GM20000 (cell line): ENCODE measurements around the gene MED27.

Experiments used
- DNase-seq: peaks from one replicate; pipeline ENCODE4 v3.0.0; 2012; ENCODE audit warnings: low spot score
- TF ChIP-seq, protein P1 (sequence below): IDR thresholded peaks from 2 replicates; pipeline ENCODE4 v1.5.1; 2012; ENCODE audit warnings: mild to moderate bottlenecking, control low read depth; ENCODE audit errors: extremely low read depth, missing control alignments

The MED27 gene

DNA sequence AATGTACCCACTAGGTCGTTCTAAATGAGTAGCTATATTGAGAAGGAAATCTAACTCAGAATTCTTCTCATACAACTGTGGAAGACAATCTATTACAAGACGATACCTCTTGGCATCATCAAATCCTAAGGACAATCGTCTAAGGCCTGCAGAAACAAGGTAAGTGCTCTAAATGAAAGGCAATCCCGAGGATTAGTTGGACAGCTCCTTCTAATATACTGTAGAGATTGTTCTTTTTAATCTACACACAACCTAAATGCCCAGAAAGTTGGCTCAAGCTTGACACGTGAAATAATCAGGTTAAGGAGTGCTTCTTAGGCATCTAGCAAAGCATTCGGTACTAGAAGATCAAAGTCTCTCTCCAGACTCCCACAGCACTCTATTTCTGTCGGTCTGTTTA lies 55.1 kb downstream of the MED27 start:
- DNase-seq: no peak
- TF ChIP-seq, protein P1, sequence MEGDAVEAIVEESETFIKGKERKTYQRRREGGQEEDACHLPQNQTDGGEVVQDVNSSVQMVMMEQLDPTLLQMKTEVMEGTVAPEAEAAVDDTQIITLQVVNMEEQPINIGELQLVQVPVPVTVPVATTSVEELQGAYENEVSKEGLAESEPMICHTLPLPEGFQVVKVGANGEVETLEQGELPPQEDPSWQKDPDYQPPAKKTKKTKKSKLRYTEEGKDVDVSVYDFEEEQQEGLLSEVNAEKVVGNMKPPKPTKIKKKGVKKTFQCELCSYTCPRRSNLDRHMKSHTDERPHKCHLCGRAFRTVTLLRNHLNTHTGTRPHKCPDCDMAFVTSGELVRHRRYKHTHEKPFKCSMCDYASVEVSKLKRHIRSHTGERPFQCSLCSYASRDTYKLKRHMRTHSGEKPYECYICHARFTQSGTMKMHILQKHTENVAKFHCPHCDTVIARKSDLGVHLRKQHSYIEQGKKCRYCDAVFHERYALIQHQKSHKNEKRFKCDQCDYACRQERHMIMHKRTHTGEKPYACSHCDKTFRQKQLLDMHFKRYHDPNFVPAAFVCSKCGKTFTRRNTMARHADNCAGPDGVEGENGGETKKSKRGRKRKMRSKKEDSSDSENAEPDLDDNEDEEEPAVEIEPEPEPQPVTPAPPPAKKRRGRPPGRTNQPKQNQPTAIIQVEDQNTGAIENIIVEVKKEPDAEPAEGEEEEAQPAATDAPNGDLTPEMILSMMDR: no peak

DNA sequence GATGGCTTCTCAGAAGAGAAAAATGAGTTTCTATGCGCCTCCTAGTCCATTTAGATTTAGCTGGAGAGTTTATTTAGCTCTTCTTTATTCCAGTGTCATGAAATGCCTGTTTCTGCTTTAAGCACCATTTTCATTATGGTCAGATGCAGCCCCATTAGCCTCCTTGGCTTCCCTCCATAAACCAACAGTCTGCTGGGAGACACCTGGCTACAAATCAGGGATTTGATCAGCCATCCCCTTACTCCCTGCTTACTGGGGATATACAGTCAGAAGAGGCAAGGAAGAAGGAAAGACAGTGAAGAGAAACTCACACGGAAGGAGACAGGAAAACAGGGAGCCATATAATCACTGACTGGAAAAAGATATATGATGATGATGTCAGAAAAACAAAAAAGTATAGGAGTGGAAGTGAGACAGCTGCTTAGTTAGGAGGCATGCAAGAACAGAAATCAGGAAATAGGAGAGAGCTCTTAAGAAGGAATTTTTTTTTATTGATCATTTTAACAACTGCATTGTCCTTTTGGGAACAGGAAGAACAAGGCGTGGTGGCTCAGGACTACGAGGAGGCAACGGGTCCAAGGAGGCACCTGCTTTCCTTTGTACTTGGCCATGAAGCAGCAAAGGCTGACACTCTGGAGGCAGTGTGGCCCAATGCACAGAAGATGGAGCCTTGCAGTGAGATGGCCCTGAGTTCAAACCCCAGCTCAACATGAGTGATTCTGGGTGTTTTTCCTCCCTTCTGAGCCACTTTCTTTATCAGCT lies 56.1 kb downstream of the MED27 start:
- no peak for DNase-seq
- TF ChIP-seq, protein P1: no peak

DNA sequence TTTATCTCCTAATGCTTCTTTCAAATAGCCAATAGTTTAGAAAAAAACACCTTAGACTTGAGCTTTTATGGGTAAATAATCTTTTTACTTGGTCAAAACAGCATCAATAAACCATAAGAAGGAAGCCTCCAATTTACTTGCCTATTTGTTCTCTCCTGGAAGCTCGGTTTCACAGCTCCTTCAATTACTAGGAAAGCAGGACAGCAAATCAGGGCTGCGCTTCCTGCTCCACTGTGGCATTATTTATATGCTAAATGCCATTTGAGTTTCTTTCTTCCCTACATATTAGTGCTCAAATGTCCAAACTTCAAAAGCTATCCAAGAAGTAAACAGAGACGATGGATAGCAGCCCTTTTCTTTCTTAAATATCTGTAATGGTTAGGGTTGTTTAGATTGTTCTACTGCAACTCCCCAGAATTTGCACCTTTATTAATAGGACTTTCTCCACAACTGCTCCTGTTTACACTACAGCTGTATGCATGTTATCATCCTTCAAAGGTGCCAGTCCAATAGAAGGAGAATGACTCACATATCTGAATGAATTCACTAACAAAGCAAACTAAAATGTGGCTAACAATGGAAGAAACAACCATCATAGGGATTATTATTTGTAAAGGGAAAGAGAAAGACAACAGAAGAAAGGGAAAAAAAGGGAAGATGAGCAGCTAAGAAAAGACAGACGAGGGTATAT lies 58.7 kb downstream of the MED27 start:
- TF ChIP-seq, protein P1: no peak
- no peak for DNase-seq

DNA sequence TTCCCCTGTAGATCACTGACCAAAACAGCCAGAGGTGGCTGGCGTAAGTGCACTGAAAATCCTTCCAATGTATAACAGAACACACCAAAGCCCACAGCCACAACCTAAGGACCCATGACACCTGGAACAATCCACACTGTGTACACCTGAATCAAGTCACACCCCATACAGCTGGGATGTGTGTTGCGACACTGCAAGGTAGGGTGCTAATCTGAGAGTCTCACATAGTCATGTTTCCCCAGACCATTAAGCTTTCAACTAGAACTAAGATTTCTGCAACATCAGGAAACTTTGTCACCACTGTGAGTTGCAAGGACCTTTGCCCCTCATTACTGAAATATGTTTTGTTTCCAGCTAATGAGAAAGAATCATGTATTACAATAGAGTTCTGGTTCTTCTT lies 59.4 kb downstream of the MED27 start:
- no peak for DNase-seq

DNA sequence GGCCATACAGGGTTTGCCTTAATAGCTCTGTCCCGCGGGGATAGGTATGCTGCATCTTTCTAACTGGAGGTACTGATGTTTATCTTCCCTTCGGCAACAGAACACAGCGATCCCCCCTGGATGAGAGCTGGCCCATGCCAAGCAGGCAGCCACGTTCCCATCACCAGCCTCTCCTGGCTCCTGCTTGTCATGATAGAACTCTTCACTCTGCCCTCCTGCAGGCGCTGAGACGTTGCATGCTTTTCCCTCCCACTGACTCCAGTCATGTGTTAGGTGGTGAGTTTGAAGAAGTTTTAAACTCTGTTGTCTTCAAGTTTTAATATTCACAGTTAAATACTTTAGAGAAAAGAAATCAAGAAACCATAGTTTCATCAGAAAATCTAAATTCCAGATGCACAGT lies 60.0 kb downstream of the MED27 start:
- no peak for DNase-seq
- TF ChIP-seq, protein P1: no peak

More for the DNA sequence above, 59.4 kb downstream of the MED27 start:
- TF ChIP-seq, protein P1: no peak

DNA sequence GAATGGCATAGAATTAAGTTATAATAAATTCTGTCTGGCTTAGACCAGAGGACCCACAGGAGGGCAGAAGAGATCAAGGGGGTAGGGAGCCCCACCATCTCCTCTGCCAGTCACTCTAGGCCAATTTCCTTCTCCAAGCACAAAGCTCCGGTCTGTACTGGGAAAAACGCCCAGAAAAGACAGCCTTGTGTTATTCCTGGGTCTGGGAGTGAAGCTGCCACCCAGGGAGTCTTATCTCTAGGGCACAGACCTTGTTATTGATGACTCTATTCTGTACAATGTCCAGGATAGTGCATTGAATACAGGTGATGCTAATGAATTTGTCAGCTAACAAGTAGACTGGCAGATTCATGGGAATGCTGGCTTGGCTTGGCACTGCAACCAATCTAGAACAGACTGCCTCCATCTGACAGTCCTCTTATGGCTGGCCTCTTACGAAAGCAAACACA lies 60.7 kb downstream of the MED27 start:
- TF ChIP-seq, protein P1: no peak
- no peak for DNase-seq

DNA sequence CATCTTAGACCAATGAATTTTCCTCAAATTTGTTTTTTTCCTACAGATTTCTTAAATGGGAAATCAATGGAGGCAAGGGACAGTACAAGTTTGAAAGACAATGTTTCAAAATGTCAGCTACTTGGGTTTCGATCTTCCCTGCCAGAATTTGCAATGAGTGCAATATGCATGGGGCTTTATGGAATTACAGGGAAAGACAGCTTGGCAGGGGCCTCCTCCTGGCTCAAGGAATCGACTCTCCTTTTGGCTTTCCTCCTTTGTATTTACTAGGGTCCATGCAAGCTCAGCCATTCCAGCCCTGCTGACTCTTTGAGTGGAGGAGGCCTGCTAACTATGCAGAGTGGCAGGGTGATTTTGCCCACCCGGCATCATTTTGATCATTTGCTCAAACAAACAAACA lies 63.2 kb downstream of the MED27 start:
- DNase-seq: no peak
- TF ChIP-seq, protein P1: no peak
